GM21360 (cell line): ENCODE measurements around the gene ADGRL4.

Source experiments
- ATAC-seq: cut with Tn5 transposase; IDR thresholded peaks from one replicate; pipeline ENCODE4 v1.9.1; 2021; ENCODE audit warnings: mild to moderate bottlenecking, moderate library complexity; ENCODE audit not compliant: unreplicated experiment

Gene ADGRL4

DNA sequence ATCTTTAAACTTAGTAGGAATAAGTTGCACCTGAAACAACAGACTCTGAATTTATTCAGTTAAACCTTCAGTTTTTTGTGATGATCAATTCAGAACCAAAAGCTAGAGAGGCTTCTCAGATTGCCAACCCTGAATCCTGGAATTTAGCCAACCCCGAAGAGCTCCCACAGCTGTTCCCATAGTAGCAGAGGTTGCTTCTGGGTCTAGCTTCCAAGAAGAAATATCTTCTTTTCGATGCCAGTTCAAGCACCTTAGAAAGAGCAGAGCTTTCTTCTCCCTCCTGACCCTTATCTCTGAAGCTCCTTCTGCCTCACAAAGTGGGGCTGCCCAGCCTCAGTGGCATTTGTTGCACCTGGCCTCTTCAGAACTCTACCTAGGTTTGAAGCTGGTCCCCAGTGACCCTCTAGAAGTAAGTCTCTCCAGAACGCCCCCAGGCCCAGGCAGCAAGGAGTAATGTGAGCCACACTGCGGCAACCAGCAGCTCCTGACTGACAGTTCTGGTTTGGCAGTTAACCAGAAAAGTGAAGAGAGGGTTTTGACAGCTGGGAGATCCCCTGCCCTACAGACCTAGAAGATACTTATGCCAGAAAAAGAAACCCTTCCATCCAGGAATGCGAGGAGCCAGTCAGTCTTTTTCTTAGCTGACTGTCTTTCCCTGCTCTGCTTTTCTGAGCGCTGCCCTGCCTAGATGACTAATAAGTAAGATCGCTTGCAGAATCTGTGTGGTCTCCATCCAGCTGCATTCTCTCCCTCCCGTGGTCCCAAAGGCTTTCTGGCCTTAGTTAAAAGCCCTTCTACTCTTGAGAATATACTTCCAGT is 165.9 kb downstream of the ADGRL4 start:
- no peak for ATAC-seq
